Bronchial epithelial cell (primary cell): ENCODE measurements around the gene EXOC6B. TPM values are rescaled to one million over a fixed set of nuclear protein-coding genes. Genes with fewer than 3 reads are reported as not detected.

Source experiments
- DNase-seq: peaks from one replicate; pipeline ENCODE4 v3.0.0-alpha.2; 2010; ENCODE audit warnings: low read depth
- FAIRE-seq: peaks from 2 replicates; lab custom pipeline; 2011; peaks lifted over from hg19 to GRCh38; lab: Jason Lieb, UNC
- H3K27me3 ChIP-seq: 2 replicates; pipeline ENCODE4 v1.5.1; 2011; ENCODE audit warnings: low read length; ENCODE audit not compliant: control insufficient read depth, insufficient read depth
- H3K36me3 ChIP-seq: 2 replicates; pipeline ENCODE4 v1.5.1; 2011; ENCODE audit warnings: low read length; ENCODE audit not compliant: control insufficient read depth, insufficient read depth
- H3K4me3 ChIP-seq: 2 replicates; pipeline ENCODE4 v1.5.1; 2011; ENCODE audit warnings: mild to moderate bottlenecking, low read depth, low read length, control low read depth
- total RNA-seq: library from RNA; depleted of rRNA; stranded (reverse); fragments of >200 nt; gene quantifications from 2 replicates; pipeline ENCODE4 v1.2.1, GENCODE V29; 2014
- TF ChIP-seq, protein P1 (sequence below): IDR thresholded peaks from 2 replicates; pipeline ENCODE4 v1.5.1; 2011; ENCODE audit warnings: mild to moderate bottlenecking, moderate library complexity, low read length, control low read depth, inconsistent platforms; ENCODE audit not compliant: insufficient read depth, severe bottlenecking

Gene EXOC6B
- total RNA-seq, 1 donor from 2014 or later = 26.9 TPM

DNA sequence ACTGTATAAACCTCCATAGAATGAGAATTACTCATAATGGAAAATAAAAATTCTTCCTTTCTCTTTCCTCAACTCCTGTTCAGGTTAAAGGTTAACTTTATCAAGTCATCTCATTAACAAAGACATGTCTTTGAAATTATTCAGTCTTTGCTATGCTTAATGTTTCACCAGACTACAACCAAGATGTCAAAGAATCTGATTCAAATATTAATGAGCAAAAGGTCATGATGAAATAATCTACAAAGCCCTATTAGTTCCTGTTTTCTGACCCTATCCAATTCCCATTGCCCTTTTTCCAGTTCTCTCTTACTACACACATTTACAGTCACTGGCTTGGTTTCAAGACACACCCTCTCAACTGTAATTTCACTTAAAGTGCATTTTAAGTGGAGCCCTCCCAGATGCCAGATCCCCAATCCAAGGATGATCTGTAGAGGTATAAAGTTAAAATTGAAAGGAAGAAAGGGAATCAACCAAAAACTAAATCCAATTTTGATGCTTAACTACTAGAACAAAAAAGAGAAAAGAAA is 431.2 kb downstream of the EXOC6B start:
- FAIRE-seq = no peak
- H3K4me3 ChIP-seq = no peak overlapping the region
- no peaks in the 10 kb centered on the region for H3K36me3 ChIP-seq
- no peak for DNase-seq
- no peaks in the 10 kb centered on the region for H3K27me3 ChIP-seq
- TF ChIP-seq, protein P1, sequence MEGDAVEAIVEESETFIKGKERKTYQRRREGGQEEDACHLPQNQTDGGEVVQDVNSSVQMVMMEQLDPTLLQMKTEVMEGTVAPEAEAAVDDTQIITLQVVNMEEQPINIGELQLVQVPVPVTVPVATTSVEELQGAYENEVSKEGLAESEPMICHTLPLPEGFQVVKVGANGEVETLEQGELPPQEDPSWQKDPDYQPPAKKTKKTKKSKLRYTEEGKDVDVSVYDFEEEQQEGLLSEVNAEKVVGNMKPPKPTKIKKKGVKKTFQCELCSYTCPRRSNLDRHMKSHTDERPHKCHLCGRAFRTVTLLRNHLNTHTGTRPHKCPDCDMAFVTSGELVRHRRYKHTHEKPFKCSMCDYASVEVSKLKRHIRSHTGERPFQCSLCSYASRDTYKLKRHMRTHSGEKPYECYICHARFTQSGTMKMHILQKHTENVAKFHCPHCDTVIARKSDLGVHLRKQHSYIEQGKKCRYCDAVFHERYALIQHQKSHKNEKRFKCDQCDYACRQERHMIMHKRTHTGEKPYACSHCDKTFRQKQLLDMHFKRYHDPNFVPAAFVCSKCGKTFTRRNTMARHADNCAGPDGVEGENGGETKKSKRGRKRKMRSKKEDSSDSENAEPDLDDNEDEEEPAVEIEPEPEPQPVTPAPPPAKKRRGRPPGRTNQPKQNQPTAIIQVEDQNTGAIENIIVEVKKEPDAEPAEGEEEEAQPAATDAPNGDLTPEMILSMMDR = no peak

DNA sequence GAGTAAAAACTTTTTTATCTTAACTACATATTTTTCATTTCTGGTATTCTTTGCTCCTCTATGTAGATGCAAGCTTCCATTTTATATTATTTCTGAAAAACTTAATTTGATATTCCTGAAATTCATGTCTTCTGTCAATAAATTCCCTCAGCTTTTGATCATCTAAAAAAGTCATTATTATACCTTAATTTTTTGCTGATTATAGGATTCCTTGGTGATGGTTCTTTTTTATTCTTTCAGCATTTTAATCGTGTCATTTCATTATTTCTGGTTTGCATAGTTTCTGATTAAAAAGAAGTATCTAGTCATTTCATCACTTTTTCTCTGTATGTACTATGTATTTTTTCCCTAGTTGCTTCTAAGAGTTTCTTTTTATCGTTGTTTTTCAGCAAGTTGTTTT is 436.4 kb downstream of the EXOC6B start:
- H3K27me3 ChIP-seq = no peaks in the 10 kb centered on the region
- TF ChIP-seq, protein P1 = no peak
- FAIRE-seq = no peak

GRCh38 chr2:72388263-72388662 is 437.6 kb downstream of the EXOC6B start:
- TF ChIP-seq, protein P1 = no peak
- DNase-seq = no peak
- no peaks in the 10 kb centered on the region for H3K36me3 ChIP-seq
- no peak overlapping the region for H3K4me3 ChIP-seq
- no peaks in the 10 kb centered on the region for H3K27me3 ChIP-seq
- no peak for FAIRE-seq

More for the DNA sequence above, 436.4 kb downstream of the EXOC6B start:
- no peak for DNase-seq
- H3K36me3 ChIP-seq = no peaks in the 10 kb centered on the region
- no peak overlapping the region for H3K4me3 ChIP-seq

GRCh38 chr2:72386288-72386687 is 439.5 kb downstream of the EXOC6B start:
- no peaks in the 10 kb centered on the region for H3K27me3 ChIP-seq
- TF ChIP-seq, protein P1 = no peak
- no peak for FAIRE-seq

DNA sequence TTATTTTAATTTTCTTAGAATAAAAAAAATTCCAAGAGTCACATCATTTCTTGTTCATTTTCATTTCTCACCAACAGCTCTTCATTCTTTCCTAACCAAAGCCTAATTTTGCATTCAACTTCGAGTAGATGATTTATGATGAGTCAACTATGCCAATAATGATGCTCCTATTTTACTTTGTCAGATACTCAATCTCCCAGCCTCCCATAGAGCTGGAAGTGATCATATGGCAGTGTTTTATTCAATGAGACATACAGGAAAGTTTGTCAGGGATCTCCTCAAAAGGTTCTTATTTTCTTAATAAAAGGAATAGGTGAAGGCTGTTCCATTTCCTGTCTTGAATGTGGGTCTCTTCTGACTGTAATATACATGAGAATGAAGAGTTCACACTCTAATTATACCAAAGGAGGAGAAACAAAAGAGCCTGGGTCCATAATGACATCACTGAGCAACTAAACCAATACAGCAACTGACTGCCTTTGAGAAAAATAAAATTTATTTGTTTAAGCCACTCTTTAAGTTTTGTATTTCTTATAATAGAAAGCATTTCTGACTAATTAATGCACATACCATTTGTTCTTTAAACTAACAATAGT is 447.0 kb downstream of the EXOC6B start:
- peak; percentile 39 for DNase-seq
- TF ChIP-seq, protein P1 = no peak
- Histone ChIP-seq H3K36me3 (no peaks in the 10 kb centered on the region), H3K4me3 (no peak overlapping the region), H3K27me3 (no peaks in the 10 kb centered on the region)
- no peak for FAIRE-seq

More at GRCh38 chr2:72386288-72386687, 439.5 kb downstream of the EXOC6B start:
- Histone ChIP-seq H3K4me3 (no peak overlapping the region), H3K36me3 (no peaks in the 10 kb centered on the region)
- no peak for DNase-seq
